ENCODE data around the gene CASD1.

Gene CASD1

GRCh38 chr7:94514140-94514889, 4.7 kb downstream of the CASD1 start:
- DNase-seq = no peak

- DNase-seq = no peak
These were observed 5.3 kb downstream of the CASD1 start for GRCh38 chr7:94514917-94515316.

GRCh38 chr7:94525923-94526322, 16.3 kb downstream of the CASD1 start:
- no peak for DNase-seq

- no peak for DNase-seq
These were observed 19.9 kb downstream of the CASD1 start for GRCh38 chr7:94529516-94529915.

- DNase-seq = no peak
These were observed 20.5 kb downstream of the CASD1 start for GRCh38 chr7:94530109-94530508.

GRCh38 chr7:94532676-94533075, 23.1 kb downstream of the CASD1 start:
- DNase-seq = no peak

GRCh38 chr7:94540428-94540827, 30.8 kb downstream of the CASD1 start:
- no peak for DNase-seq

GRCh38 chr7:94547126-94547525, 37.5 kb downstream of the CASD1 start:
- DNase-seq = no peak

- no peak for DNase-seq
These were observed 46.4 kb downstream of the CASD1 start for GRCh38 chr7:94556028-94556427.

GRCh38 chr7:94557215-94557614, 47.6 kb downstream of the CASD1 start:
- no peak for DNase-seq

- DNase-seq = no peak
These were observed 50.4 kb downstream of the CASD1 start for GRCh38 chr7:94559972-94560371.

- no peak for DNase-seq
These were observed 52.4 kb downstream of the CASD1 start for GRCh38 chr7:94561841-94562514.

- DNase-seq = no peak
These were observed 52.9 kb downstream of the CASD1 start for GRCh38 chr7:94562525-94562924.

- no peak for DNase-seq
These were observed 55.8 kb downstream of the CASD1 start for GRCh38 chr7:94565247-94565894.

- DNase-seq = no peak
These were observed 57.8 kb downstream of the CASD1 start for GRCh38 chr7:94567396-94567795.

GRCh38 chr7:94571816-94572215, 62.2 kb downstream of the CASD1 start:
- no peak for DNase-seq

- no peak for DNase-seq
These were observed 66.0 kb downstream of the CASD1 start for GRCh38 chr7:94575646-94576045.

- no peak for DNase-seq
These were observed 66.7 kb downstream of the CASD1 start for GRCh38 chr7:94576316-94576715.

- no peak for DNase-seq
These were observed 67.7 kb downstream of the CASD1 start for GRCh38 chr7:94577357-94577756.

GRCh38 chr7:94578614-94579013, 69.0 kb downstream of the CASD1 start:
- no peak for DNase-seq

- no peak for DNase-seq
These were observed 69.9 kb downstream of the CASD1 start for GRCh38 chr7:94579470-94579869.

GRCh38 chr7:94580601-94581000, 71.0 kb downstream of the CASD1 start:
- DNase-seq = no peak

- DNase-seq = no peak
These were observed 74.5 kb downstream of the CASD1 start for GRCh38 chr7:94584113-94584512.

- no peak for DNase-seq
These were observed 78.5 kb downstream of the CASD1 start for GRCh38 chr7:94588075-94588474.

All from stimulated activated CD4-positive, alpha-beta T cell treated with anti-CD3 and anti-CD28 coated beads, Interleukin-2, amount 100 ng/mL, for 24 hours (primary cell).